SU-DHL-6 (cell line): ENCODE measurements around the gene CEP72.

Experiments
- CTCF ChIP-seq: fragments of 200-600 bp; sonication (generic); IDR thresholded peaks from one replicate; pipeline ENCODE4 v1.5.1; 2017; ENCODE audit warnings: antibody characterized with exemption, mild to moderate bottlenecking, low read length, moderate library complexity; ENCODE audit not compliant: insufficient read depth, poor library complexity, severe bottlenecking
- EZH2phosphoT487 ChIP-seq: fragments of 200-600 bp; sonication (generic), shearing (Covaris generic); conservative IDR thresholded peaks from 2 replicates; pipeline ENCODE4 v1.6.1; 2018; ENCODE audit warnings: mild to moderate bottlenecking, antibody characterized with exemption, low read length, moderate library complexity, mixed read lengths

GRCh38 chr5:634191-634590 is 22.1 kb downstream of the CEP72 start:
- TF ChIP-seq CTCF: no peak
- TF ChIP-seq EZH2phosphoT487: no peak
